ENCODE results near the gene KIF25. TPM values are rescaled to one million over a fixed set of nuclear protein-coding genes. Genes with fewer than 3 reads are reported as not detected.
"Not testable (repeated sequence)": the region's sequence is repeated elsewhere in the genome, so short reads cannot be mapped to it uniquely, and the experiment has no call there.

Gene KIF25
- total RNA-seq, 2 donors from 2014 or later: 0.28 to 0.82 TPM

- TF ChIP-seq CTCF (IDR thresholded peaks at IDR 0.05) (no peak), POLR2A (IDR thresholded peaks at IDR 0.05) (no peak), POLR2AphosphoS5 (IDR thresholded peaks at IDR 0.05) (no peak)
- Histone ChIP-seq H3K4me1 (replicated peaks) (no peaks in the 10 kb centered on the region), H3K36me3 (no peaks in the 10 kb centered on the region), H3K27ac (no peak overlapping the region), H3K9me3 (no peaks in the 10 kb centered on the region), H3K27me3 (replicated peaks; ENCODE audit: insufficient read depth) (no peaks in the 10 kb centered on the region), H3K4me3 (no peak overlapping the region)
- intact Hi-C loops (cut with DNase I): no loop called here
- WGBS: 84% methylated on average over 13 of the region's 13 CpGs
- no peak for DNase-seq (ENCODE audit: low spot score)
Observed at GRCh38 chr6:168000198-168001028, 2.9 kb downstream of the KIF25 start.

- no peak for DNase-seq (ENCODE audit: low spot score)
- 81% methylated on average over 10 of the region's 10 CpGs for WGBS
- no peaks in the 10 kb centered on the region for H3K36me3 ChIP-seq
- TF ChIP-seq POLR2AphosphoS5 (IDR thresholded peaks at IDR 0.05): no peak
- TF ChIP-seq CTCF (IDR thresholded peaks at IDR 0.05): no peak
- no peak for TF ChIP-seq POLR2A (IDR thresholded peaks at IDR 0.05)
- no peaks in the 10 kb centered on the region for H3K27me3 ChIP-seq (replicated peaks; ENCODE audit: insufficient read depth)
- intact Hi-C loops (cut with DNase I): no loop called here
- H3K4me1 ChIP-seq (replicated peaks): no peaks in the 10 kb centered on the region
- no peaks in the 10 kb centered on the region for H3K9me3 ChIP-seq
- no peak overlapping the region for H3K27ac ChIP-seq
- no peak overlapping the region for H3K4me3 ChIP-seq
Observed at GRCh38 chr6:168001029-168001332, 3.5 kb downstream of the KIF25 start.

- intact Hi-C loops (cut with DNase I); H3K36me3 ChIP-seq; H3K4me1 ChIP-seq (replicated peaks); DNase-seq (ENCODE audit: low spot score); H3K9me3 ChIP-seq; H3K27me3 ChIP-seq (replicated peaks; ENCODE audit: insufficient read depth); H3K27ac ChIP-seq; H3K4me3 ChIP-seq: not testable (repeated sequence)
- WGBS: 91% methylated on average over 13 of the region's 21 CpGs
Observed at GRCh38 chr6:168001514-168001913, 4.0 kb downstream of the KIF25 start.

GRCh38 chr6:168002804-168003203, 5.3 kb downstream of the KIF25 start:
- TF ChIP-seq CTCF (IDR thresholded peaks at IDR 0.05): no peak
- no peak for TF ChIP-seq POLR2AphosphoS5 (IDR thresholded peaks at IDR 0.05)
- no peak for TF ChIP-seq POLR2A (IDR thresholded peaks at IDR 0.05)
- Histone ChIP-seq H3K36me3 (no peaks in the 10 kb centered on the region), H3K4me3 (no peak overlapping the region), H3K9me3 (no peaks in the 10 kb centered on the region), H3K27ac (no peak overlapping the region), H3K27me3 (replicated peaks; ENCODE audit: insufficient read depth) (no peaks in the 10 kb centered on the region), H3K4me1 (replicated peaks) (no peaks in the 10 kb centered on the region)
- DNase-seq (ENCODE audit: low spot score): no peak
- 79% methylated on average over 6 of the region's 6 CpGs for WGBS
- intact Hi-C loops (cut with DNase I): no loop called here

- TF ChIP-seq POLR2AphosphoS5 (IDR thresholded peaks at IDR 0.05) (no peak), POLR2A (IDR thresholded peaks at IDR 0.05) (no peak), CTCF (IDR thresholded peaks at IDR 0.05) (no peak)
- no peak for DNase-seq (ENCODE audit: low spot score)
- 82% methylated on average over 7 of the region's 7 CpGs for WGBS
Observed at GRCh38 chr6:168004023-168004422, 6.6 kb downstream of the KIF25 start.

More at GRCh38 chr6:168004023-168004422, 6.6 kb downstream of the KIF25 start:
- no peaks in the 10 kb centered on the region for H3K9me3 ChIP-seq
- H3K27ac ChIP-seq: no peak overlapping the region
- no peak overlapping the region for H3K4me3 ChIP-seq
- H3K27me3 ChIP-seq (replicated peaks; ENCODE audit: insufficient read depth): no peaks in the 10 kb centered on the region
- intact Hi-C loops (cut with DNase I): no loop called here
- no peaks in the 10 kb centered on the region for H3K4me1 ChIP-seq (replicated peaks)
- no peaks in the 10 kb centered on the region for H3K36me3 ChIP-seq
